H7 (cell line): ENCODE measurements around the gene PTPRC. TPM values are rescaled to one million over a fixed set of nuclear protein-coding genes. Genes with fewer than 3 reads are reported as not detected.

Experiments
- DNase-seq: peaks from one replicate; pipeline ENCODE4 v3.0.0; 2012
- H3K27me3 ChIP-seq: 2 replicates; pipeline ENCODE4 v1.6.0; 2011; ENCODE audit warnings: mild to moderate bottlenecking, low read length; ENCODE audit not compliant: control insufficient read depth, insufficient read depth
- H3K36me3 ChIP-seq: replicated peaks from 2 replicates; pipeline ENCODE4 v1.5.1; 2011; ENCODE audit warnings: low read length; ENCODE audit not compliant: control insufficient read depth, insufficient read depth
- H3K4me3 ChIP-seq: 2 replicates; pipeline ENCODE4 v1.5.1; 2011; ENCODE audit warnings: low read depth, mild to moderate bottlenecking, control low read depth, low read length, moderate library complexity; ENCODE audit not compliant: insufficient read depth
- total RNA-seq: library from RNA; depleted of rRNA; stranded (reverse); fragments of >200 nt; shearing (Covaris generic); gene quantifications from 2 replicates; pipeline ENCODE4 v1.2.3, GENCODE V29; 2014

PTPRC gene
- total RNA-seq, 1 experiment from 2014 or later: not detected

- Histone ChIP-seq H3K27me3 (no peaks in the 10 kb centered on the region), H3K36me3 (no peaks in the 10 kb centered on the region), H3K4me3 (no peak overlapping the region)
- DNase-seq: no peak
Observed at GRCh38 chr1:198649232-198649967, 10.6 kb downstream of the PTPRC start.

GRCh38 chr1:198649968-198650338, 11.1 kb downstream of the PTPRC start:
- no peak overlapping the region for H3K4me3 ChIP-seq
- no peaks in the 10 kb centered on the region for H3K36me3 ChIP-seq
- no peak for DNase-seq
- no peaks in the 10 kb centered on the region for H3K27me3 ChIP-seq

- Histone ChIP-seq H3K27me3 (no peaks in the 10 kb centered on the region), H3K4me3 (no peak overlapping the region), H3K36me3 (no peaks in the 10 kb centered on the region)
- no peak for DNase-seq
Observed at GRCh38 chr1:198650506-198650905, 11.7 kb downstream of the PTPRC start.

GRCh38 chr1:198651650-198652400, 13.0 kb downstream of the PTPRC start:
- Histone ChIP-seq H3K4me3 (no peak overlapping the region), H3K36me3 (no peaks in the 10 kb centered on the region), H3K27me3 (no peaks in the 10 kb centered on the region)
- no peak for DNase-seq

- Histone ChIP-seq H3K4me3 (no peak overlapping the region), H3K27me3 (no peaks in the 10 kb centered on the region), H3K36me3 (no peaks in the 10 kb centered on the region)
- no peak for DNase-seq
Observed at GRCh38 chr1:198653808-198654413, 15.1 kb downstream of the PTPRC start.

GRCh38 chr1:198655459-198656121, 16.8 kb downstream of the PTPRC start:
- DNase-seq: no peak
- H3K36me3 ChIP-seq: no peaks in the 10 kb centered on the region
- H3K4me3 ChIP-seq: no peak overlapping the region
- no peaks in the 10 kb centered on the region for H3K27me3 ChIP-seq

- no peak for DNase-seq
- Histone ChIP-seq H3K27me3 (no peaks in the 10 kb centered on the region), H3K4me3 (no peak overlapping the region), H3K36me3 (no peaks in the 10 kb centered on the region)
Observed at GRCh38 chr1:198656500-198656932, 17.7 kb downstream of the PTPRC start.

- Histone ChIP-seq H3K27me3 (no peaks in the 10 kb centered on the region), H3K4me3 (no peak overlapping the region), H3K36me3 (no peaks in the 10 kb centered on the region)
- no peak for DNase-seq
Observed at GRCh38 chr1:198657550-198658064, 18.8 kb downstream of the PTPRC start.

GRCh38 chr1:198660341-198661261, 21.8 kb downstream of the PTPRC start:
- Histone ChIP-seq H3K36me3 (no peaks in the 10 kb centered on the region), H3K4me3 (no peak overlapping the region), H3K27me3 (no peaks in the 10 kb centered on the region)
- no peak for DNase-seq

GRCh38 chr1:198662821-198663220, 24.0 kb downstream of the PTPRC start:
- DNase-seq: no peak
- H3K27me3 ChIP-seq: no peaks in the 10 kb centered on the region

GRCh38 chr1:198664068-198664788, 25.4 kb downstream of the PTPRC start:
- Histone ChIP-seq H3K27me3 (no peaks in the 10 kb centered on the region), H3K4me3 (no peak overlapping the region), H3K36me3 (no peaks in the 10 kb centered on the region)
- DNase-seq: no peak

More at GRCh38 chr1:198662821-198663220, 24.0 kb downstream of the PTPRC start:
- no peak overlapping the region for H3K4me3 ChIP-seq
- no peaks in the 10 kb centered on the region for H3K36me3 ChIP-seq

- Histone ChIP-seq H3K27me3 (no peaks in the 10 kb centered on the region), H3K36me3 (no peaks in the 10 kb centered on the region), H3K4me3 (no peak overlapping the region)
- DNase-seq: no peak
Observed at GRCh38 chr1:198667186-198667585, 28.3 kb downstream of the PTPRC start.

GRCh38 chr1:198667807-198668206, 29.0 kb downstream of the PTPRC start:
- no peaks in the 10 kb centered on the region for H3K36me3 ChIP-seq
- no peaks in the 10 kb centered on the region for H3K27me3 ChIP-seq
- no peak overlapping the region for H3K4me3 ChIP-seq
- DNase-seq: no peak
